ENCODE data around the gene TUBGCP2.

- no peak for TF ChIP-seq CTCF (IDR thresholded peaks at IDR 0.05)
- TF ChIP-seq POLR2A (IDR thresholded peaks at IDR 0.05): no peak
Observed at GRCh38 chr10:133267293-133267692, 41.4 kb downstream of the TUBGCP2 start.

Data from testis (tissue), 2 donors.